GM19043 (cell line): ENCODE results near the gene SRD5A3.

ENCODE experiments used
- ATAC-seq: cut with Tn5 transposase; IDR thresholded peaks from one replicate; pipeline ENCODE4 v1.9.1; 2021; ENCODE audit warnings: low read depth; ENCODE audit not compliant: unreplicated experiment

Gene SRD5A3

GRCh38 chr4:55405073-55405472 lies 59.0 kb downstream of the SRD5A3 start:
- no peak for ATAC-seq

DNA sequence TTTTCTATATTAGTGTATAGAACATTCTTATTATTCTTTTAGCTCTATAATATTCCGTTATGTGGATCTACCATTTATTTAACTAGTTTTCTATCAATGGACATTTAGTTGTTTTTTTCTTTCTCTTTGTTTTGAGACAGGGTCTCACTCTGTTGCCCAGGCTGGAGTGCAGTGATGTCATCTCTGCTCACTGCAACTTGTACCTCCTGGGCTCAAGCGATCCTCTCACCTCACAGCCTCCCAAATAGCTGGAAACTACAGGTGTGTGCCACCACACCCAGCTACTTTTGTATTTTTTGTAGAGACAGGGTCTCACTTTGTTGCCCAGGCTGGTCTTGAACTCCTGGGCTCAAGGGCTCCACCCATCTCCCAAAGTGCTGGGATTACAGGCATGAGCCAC lies 60.5 kb downstream of the SRD5A3 start:
- ATAC-seq, result no peak

GRCh38 chr4:55407119-55407518 lies 61.1 kb downstream of the SRD5A3 start:
- no peak for ATAC-seq

DNA sequence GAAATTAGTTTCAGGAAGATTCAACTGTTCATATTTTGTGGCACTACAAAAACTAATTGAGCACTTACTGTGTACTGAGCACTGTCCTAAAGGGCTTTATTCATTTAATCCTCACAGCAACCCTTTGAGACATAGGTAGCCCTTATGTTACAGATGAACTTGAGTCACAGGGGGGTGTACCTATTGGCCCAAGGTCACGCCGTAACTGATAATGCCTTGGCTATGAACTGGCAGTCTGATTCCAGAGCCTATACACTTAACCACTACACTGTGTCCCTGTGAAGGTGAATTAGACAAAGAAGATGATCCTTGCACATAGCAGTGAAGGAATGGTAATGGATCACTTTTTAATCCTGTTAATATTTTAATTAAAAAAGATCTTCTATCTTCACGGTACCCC lies 61.7 kb downstream of the SRD5A3 start:
- ATAC-seq, result no peak

GRCh38 chr4:55409468-55410171 lies 63.6 kb downstream of the SRD5A3 start:
- ATAC-seq, result peak; percentile 77

DNA sequence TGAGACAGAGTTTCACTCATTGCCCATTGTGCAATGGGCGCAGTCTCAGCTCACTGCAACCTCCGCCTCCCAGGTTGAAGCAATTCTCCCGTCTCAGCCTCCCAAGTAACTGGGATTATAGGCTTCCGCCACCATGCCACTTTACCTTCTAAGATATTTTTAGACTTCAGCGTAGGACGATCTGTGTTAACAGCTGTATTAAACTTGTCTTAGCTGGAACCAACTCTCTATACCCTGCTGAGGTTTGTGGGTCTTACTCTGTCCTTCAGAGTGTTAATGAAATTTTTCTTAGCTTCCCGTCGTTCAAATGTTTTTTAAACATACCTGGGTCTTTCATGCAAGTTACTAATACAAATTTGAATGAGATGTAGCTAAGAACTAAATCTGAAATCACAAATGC lies 64.4 kb downstream of the SRD5A3 start:
- ATAC-seq, result no peak

GRCh38 chr4:55411621-55412020 lies 65.6 kb downstream of the SRD5A3 start:
- ATAC-seq, result no peak

DNA sequence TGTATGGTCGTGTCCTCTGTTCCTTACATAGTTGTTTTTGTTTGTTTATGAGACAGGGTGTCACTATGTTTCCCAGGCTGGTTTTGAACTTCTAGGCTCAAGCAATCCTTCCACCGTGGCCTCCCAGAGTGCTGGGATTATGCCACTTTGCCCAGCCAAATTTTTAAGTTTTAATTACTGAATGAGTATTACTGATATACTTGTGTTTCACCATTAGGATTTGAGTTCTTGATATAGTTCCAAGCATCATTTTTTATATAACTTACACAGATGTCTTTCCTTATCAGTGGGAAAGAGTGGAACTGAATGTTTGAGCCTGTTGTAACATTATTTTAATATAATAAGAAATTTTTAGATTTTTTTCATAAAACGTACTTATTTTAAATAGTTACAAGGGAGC lies 70.1 kb downstream of the SRD5A3 start:
- no peak for ATAC-seq
